OCI-LY3 (cell line): ENCODE data around the gene KRTAP4-4.

Experiments
- CTCF ChIP-seq: fragments of 200-600, 300-600 bp; sonication (generic); IDR thresholded peaks from 2 replicates; pipeline ENCODE4 v1.5.1; 2014; ENCODE audit warnings: antibody characterized with exemption, low read length, low read depth
- EZH2phosphoT487 ChIP-seq: fragments of 200-600 bp; shearing (Covaris generic); IDR thresholded peaks from 2 replicates; pipeline ENCODE4 v1.6.1; 2018; ENCODE audit warnings: antibody characterized with exemption, mixed run types, low read depth

DNA sequence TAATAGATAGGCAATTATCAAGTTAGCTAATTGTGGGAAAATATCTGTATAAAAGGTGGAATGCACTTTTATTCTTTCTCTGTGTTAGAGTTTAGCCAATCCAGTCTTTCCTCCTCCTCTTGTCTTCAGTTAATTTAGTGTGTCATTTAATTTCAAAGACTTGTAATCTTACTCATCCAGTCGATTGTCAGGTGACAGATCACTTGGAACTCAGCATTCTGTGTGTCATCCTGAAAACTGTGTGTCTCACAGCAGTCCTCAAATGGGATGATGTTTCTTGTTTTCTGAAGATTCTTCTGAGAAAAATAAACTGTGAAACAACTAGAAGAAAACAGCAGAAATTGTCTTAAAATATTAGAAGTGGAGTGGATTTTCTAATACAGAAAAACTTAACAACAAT, 24.5 kb upstream of the KRTAP4-4 start:
- TF ChIP-seq EZH2phosphoT487 (no peak), CTCF (no peak)
